ENCODE data around the gene CLEC4F. TPM values are rescaled to one million over a fixed set of nuclear protein-coding genes. Genes with fewer than 3 reads are reported as not detected.

Gene CLEC4F
- total and polyA plus RNA-seq, 11 donors, result 0.04 to 0.46 (median 0.19) TPM; not detected in 3

DNA sequence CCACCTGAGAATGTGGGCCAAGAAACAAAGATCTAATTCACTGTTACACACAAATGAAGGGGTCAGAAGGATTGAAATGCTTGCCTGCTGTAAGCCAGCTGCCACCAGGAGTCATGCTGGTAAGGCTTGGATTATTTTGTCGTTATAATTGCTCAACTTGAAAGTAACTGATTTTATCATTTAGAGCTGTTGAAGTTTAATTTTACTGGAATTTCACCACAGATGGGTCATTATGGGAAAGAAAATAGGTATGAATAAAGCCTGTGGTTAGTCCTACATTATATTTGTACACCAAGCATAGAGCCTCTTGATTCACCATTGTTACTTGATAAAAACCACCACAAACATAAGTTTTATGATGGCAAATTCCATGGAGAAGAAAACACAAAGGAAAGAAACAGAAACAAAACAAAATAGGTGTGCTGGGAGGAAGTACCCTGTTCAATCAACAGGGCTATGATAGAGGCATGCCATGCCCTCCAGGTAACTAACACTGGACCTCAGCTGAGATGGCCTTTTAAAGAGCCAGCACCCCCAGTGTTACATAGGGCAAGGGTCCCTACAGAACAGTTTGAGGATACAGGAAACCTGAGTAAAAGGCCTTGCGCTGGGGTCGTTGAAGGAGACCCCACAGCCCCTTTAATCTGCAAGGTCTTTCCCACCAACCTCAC is 3.0 kb downstream of the CLEC4F start:
- H3K27me3 ChIP-seq, result peaks cover 0 to 13% (median 0%) of the 10 kb centered on the region in 9 donors
- no peak overlapping the region for H3K27ac ChIP-seq
- TF ChIP-seq, protein P1, sequence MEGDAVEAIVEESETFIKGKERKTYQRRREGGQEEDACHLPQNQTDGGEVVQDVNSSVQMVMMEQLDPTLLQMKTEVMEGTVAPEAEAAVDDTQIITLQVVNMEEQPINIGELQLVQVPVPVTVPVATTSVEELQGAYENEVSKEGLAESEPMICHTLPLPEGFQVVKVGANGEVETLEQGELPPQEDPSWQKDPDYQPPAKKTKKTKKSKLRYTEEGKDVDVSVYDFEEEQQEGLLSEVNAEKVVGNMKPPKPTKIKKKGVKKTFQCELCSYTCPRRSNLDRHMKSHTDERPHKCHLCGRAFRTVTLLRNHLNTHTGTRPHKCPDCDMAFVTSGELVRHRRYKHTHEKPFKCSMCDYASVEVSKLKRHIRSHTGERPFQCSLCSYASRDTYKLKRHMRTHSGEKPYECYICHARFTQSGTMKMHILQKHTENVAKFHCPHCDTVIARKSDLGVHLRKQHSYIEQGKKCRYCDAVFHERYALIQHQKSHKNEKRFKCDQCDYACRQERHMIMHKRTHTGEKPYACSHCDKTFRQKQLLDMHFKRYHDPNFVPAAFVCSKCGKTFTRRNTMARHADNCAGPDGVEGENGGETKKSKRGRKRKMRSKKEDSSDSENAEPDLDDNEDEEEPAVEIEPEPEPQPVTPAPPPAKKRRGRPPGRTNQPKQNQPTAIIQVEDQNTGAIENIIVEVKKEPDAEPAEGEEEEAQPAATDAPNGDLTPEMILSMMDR (IDR thresholded peaks at IDR 0.05), result no peak
- no peak for TF ChIP-seq POLR2A (IDR thresholded peaks at IDR 0.05)
- no peak overlapping the region for H3K4me3 ChIP-seq
- H3K4me1 ChIP-seq, result no peaks in the 10 kb centered on the region
- no peaks in the 10 kb centered on the region for H3K36me3 ChIP-seq
- DNase-seq (no peak), ATAC-seq (no peak)
- H3K9me3 ChIP-seq, result no peaks in the 10 kb centered on the region
- intact Hi-C loops (cut with DNase I), result no loop called here
- 72 to 90% (median 86%) methylated on average over 3 of the region's 3 CpGs for WGBS, 4 donors

DNA sequence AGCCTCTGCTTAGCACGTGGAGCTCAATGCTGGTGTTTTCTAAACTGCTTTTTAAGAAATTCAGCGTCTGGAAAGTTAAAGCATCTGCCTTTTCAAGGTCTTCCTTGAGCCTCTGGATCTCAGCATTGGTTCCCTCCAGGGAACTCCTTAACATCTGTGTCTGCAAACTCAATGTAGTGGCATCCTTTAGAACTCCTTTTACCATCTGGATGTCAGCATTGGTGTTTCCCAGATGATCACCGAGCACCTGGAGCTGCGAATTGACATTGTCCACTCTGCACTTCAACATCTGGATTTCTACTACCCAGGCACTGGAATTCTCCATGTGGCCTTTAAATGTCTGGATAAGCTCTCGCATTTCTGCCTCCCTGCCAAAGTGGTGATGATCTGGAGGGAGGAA is 3.7 kb downstream of the CLEC4F start:
- ATAC-seq, result no peak
- Histone ChIP-seq H3K4me3 (no peak overlapping the region), H3K9me3 (no peaks in the 10 kb centered on the region), H3K4me1 (no peaks in the 10 kb centered on the region), H3K27ac (no peak overlapping the region), H3K27me3 (peaks cover 0 to 13% (median 0%) of the 10 kb centered on the region in 9 donors), H3K36me3 (no peaks in the 10 kb centered on the region)
- intact Hi-C loops (cut with DNase I), result no loop called here
- 57 to 65% (median 60%) methylated on average over 5 of the region's 5 CpGs for WGBS, 4 donors
- no peak for DNase-seq
- TF ChIP-seq, protein P1 (IDR thresholded peaks at IDR 0.05), result no peak
- TF ChIP-seq POLR2A (IDR thresholded peaks at IDR 0.05), result no peak

DNA sequence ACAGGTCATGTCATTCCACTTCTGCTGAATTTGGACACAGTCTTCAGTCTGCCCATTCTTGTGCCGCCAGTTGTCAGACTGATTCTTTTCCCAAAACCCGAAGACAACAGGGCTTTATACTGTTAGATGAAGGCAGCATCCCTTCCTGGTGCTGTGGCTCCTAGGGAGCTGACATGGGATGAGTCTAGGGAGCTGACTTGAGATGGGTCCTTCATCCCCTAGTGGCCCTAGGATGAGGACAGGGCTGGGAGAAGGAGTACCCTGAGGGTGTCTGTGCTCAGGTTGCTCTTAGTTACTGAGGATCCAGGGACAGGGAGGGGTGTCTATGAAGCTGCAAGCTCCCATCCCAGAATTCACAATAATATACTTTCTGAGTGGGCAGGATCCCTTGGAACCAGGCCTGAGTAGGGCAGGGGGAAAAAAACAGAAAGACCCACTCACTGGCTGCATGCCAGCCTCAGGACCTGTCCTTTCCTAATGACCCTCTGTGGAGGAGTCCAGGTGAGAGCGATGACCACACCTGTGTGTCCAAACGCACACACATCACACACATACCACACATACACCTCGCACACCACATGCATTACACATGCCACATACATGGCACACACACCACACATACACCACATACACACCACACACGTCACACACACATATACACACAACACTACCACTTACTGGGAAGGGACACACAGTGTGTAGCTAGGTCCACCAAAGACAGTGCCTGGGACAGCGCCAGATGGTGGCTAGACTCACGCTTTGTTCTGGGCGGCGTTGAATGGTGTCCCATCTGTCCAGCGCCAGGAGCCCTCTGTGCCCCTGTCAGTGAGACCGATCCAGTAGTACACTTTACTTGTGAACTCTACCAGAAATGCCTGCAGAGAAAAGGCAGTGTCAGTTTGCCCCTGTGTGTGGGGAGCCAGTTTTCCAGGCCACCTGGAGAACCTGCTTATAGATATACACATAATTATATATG is 11.1 kb downstream of the CLEC4F start:
- peaks cover 0 to 5% (median 0%) of the 10 kb centered on the region in 12 donors for H3K9me3 ChIP-seq
- no peak overlapping the region for H3K27ac ChIP-seq
- 90 to 93% (median 93%) methylated on average over 11 to 12 of the region's 12 CpGs for WGBS, 4 donors
- intact Hi-C loops (cut with DNase I), result no loop called here
- no peaks in the 10 kb centered on the region for H3K4me1 ChIP-seq
- H3K36me3 ChIP-seq, result no peaks in the 10 kb centered on the region
- H3K4me3 ChIP-seq, result no peak overlapping the region
- H3K27me3 ChIP-seq, result peaks cover 0 to 7% (median 0%) of the 10 kb centered on the region in 9 donors
- no peak for DNase-seq
- no peak for TF ChIP-seq POLR2A (IDR thresholded peaks at IDR 0.05)
- TF ChIP-seq, protein P1 (IDR thresholded peaks at IDR 0.05), result no peak
- ATAC-seq, result peak in 1 of 4 donors; percentile 18

DNA sequence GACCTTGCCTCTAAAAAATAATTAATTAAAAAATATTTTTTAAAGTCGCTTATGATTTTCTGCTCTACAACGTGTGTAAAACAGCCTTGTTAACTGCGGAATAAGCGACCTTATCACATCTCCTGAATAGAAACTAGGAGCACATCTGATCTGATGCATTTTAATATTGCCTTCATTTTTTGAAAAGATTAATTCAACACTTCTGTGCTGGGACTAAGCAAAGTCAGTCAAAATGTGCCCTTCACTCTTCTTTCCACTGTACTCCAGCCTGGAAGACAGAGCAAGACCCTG is 12.6 kb downstream of the CLEC4F start:
- 92 to 95% (median 94%) methylated on average over 4 of the region's 4 CpGs for WGBS, 4 donors
- ATAC-seq (no peak), DNase-seq (no peak)
- no peaks in the 10 kb centered on the region for H3K36me3 ChIP-seq
- H3K9me3 ChIP-seq, result peaks cover 0 to 5% (median 0%) of the 10 kb centered on the region in 12 donors
- peaks cover 0 to 7% (median 0%) of the 10 kb centered on the region in 9 donors for H3K27me3 ChIP-seq
- no peak overlapping the region for H3K4me3 ChIP-seq
- H3K27ac ChIP-seq, result no peak overlapping the region
- no peaks in the 10 kb centered on the region for H3K4me1 ChIP-seq
- intact Hi-C loops (cut with DNase I), result no loop called here
- TF ChIP-seq, protein P1 (IDR thresholded peaks at IDR 0.05), result no peak
- no peak for TF ChIP-seq POLR2A (IDR thresholded peaks at IDR 0.05)

Measured in heart left ventricle (tissue), 16 donors.